Activated CD4-positive, alpha-beta T cell treated with anti-CD3 and anti-CD28 coated beads, Interleukin-2, amount 10 ng/mL, durations not matched to agents 7 days and 5 days (primary cell): ENCODE measurements around the gene CD2BP2. TPM values are rescaled to one million over a fixed set of nuclear protein-coding genes. Genes with fewer than 3 reads are reported as not detected.
A peak's percentile ranks its signal among the peaks of the same experiment; 100 is the strongest.

Experiments
- CTCF ChIA-PET: fragments of 350-600 bp; sonication (Branson Sonifier 250); formaldehyde crosslinking; loops from one replicate; lab custom pipeline; 2021; ENCODE audit warnings: antibody characterized with exemption; lab: Charles Lee
- POLR2A ChIA-PET: fragments of 350-600 bp; sonication (Branson Sonifier 250); formaldehyde crosslinking; loops from one replicate; lab custom pipeline; 2021; ENCODE audit warnings: antibody characterized with exemption; lab: Charles Lee
- DNase-seq: peaks from one replicate; pipeline ENCODE4 v3.0.0-alpha.2; 2020
- H3K27ac Mint-ChIP-seq: one replicate; pipeline ENCODE4 v1.8.0; 2021; ENCODE audit warnings: mild to moderate bottlenecking, moderate library complexity, mixed read lengths
- H3K27me3 Mint-ChIP-seq: one replicate; pipeline ENCODE4 v1.8.0; 2021; ENCODE audit warnings: mixed read lengths
- H3K36me3 Mint-ChIP-seq: one replicate; pipeline ENCODE4 v1.8.0; 2021; ENCODE audit warnings: low read depth, mixed read lengths
- H3K4me1 Mint-ChIP-seq: one replicate; pipeline ENCODE4 v1.8.0; 2021; ENCODE audit warnings: mixed read lengths
- H3K4me3 Mint-ChIP-seq: one replicate; pipeline ENCODE4 v1.8.0; 2021; ENCODE audit warnings: mild to moderate bottlenecking, moderate library complexity, mixed read lengths
- H3K9me3 Mint-ChIP-seq: one replicate; pipeline ENCODE4 v1.8.0; 2021; ENCODE audit warnings: mixed read lengths
- total RNA-seq, 2 experiments: library from RNA; stranded (reverse); gene quantifications; one replicate each; pipeline ENCODE4 v1.2.3, GENCODE V29; 2021

Gene CD2BP2
- total RNA-seq, 2 experiments from 2014 or later = 51.8 to 65.0 TPM

- peaks cover 46% of the 10 kb centered on the region for H3K4me1 Mint-ChIP-seq
- H3K27me3 Mint-ChIP-seq = no peaks in the 10 kb centered on the region
- H3K27ac Mint-ChIP-seq = peak overlapping the region; percentile 92
- no peak for DNase-seq
- H3K36me3 Mint-ChIP-seq = peaks cover 44% of the 10 kb centered on the region
- ChIA-PET POLR2A (no interaction called here), CTCF (interaction anchor here (0.7 to 1.6 kb wide), 4 partner anchors 12 to 15 kb away, joined by 3 to 6 read pairs (median 4); no protein-coding TSS in a partner anchor)
- H3K4me3 Mint-ChIP-seq = peak overlapping the region; percentile 91
- H3K9me3 Mint-ChIP-seq = no peaks in the 10 kb centered on the region
These were observed 1.4 kb upstream of the CD2BP2 start for GRCh38 chr16:30356401-30357084.

- no peaks in the 10 kb centered on the region for H3K27me3 Mint-ChIP-seq
- H3K9me3 Mint-ChIP-seq = no peaks in the 10 kb centered on the region
- H3K4me3 Mint-ChIP-seq = peak overlapping the region; percentile 91
- DNase-seq = no peak
- ChIA-PET POLR2A (interaction anchor here (0.5 kb wide), 1 partner anchor 17 kb away, joined by 5 read pairs; no protein-coding TSS in a partner anchor), CTCF (interaction anchor here (1.0 to 1.6 kb wide), 2 partner anchors 11 to 15 kb away, joined by 3 to 6 read pairs; no protein-coding TSS in a partner anchor)
- peaks cover 44% of the 10 kb centered on the region for H3K4me1 Mint-ChIP-seq
- peak overlapping the region; percentile 92 for H3K27ac Mint-ChIP-seq
- peaks cover 46% of the 10 kb centered on the region for H3K36me3 Mint-ChIP-seq
These were observed 823 bp upstream of the CD2BP2 start for GRCh38 chr16:30355954-30356308.

GRCh38 chr16:30354423-30355143 is 525 bp downstream of the CD2BP2 start:
- no peaks in the 10 kb centered on the region for H3K27me3 Mint-ChIP-seq
- peak overlapping the region; percentile 92 for H3K27ac Mint-ChIP-seq
- ChIA-PET POLR2A (interaction anchor here (1.0 kb wide), 1 partner anchor 40 kb away, joined by 3 read pairs; the partner anchor contains the start of gene ZNF48), CTCF (interaction anchor here (1.1 to 2.3 kb wide), 6 partner anchors 10 to 55 kb away, joined by 3 to 8 read pairs (median 4); partner anchors contain the start of gene TBC1D10B)
- H3K4me1 Mint-ChIP-seq = peaks cover 49% of the 10 kb centered on the region
- H3K36me3 Mint-ChIP-seq = peaks cover 47% of the 10 kb centered on the region
- H3K4me3 Mint-ChIP-seq = peak overlapping the region; percentile 91
- no peaks in the 10 kb centered on the region for H3K9me3 Mint-ChIP-seq
- DNase-seq = peak; percentile 35

- peak overlapping the region; percentile 91 for H3K4me3 Mint-ChIP-seq
- no peak for DNase-seq
- no peaks in the 10 kb centered on the region for H3K9me3 Mint-ChIP-seq
- H3K27me3 Mint-ChIP-seq = no peaks in the 10 kb centered on the region
- H3K27ac Mint-ChIP-seq = peak overlapping the region; percentile 92
- H3K4me1 Mint-ChIP-seq = peaks cover 51% of the 10 kb centered on the region
- ChIA-PET CTCF (interaction anchor here (1.2 to 2.3 kb wide), 5 partner anchors 9 to 56 kb away, joined by 3 to 8 read pairs (median 5); no protein-coding TSS in a partner anchor), POLR2A (no interaction called here)
- peaks cover 52% of the 10 kb centered on the region for H3K36me3 Mint-ChIP-seq
These were observed 1.5 kb downstream of the CD2BP2 start for GRCh38 chr16:30353438-30354129.

- DNase-seq = no peak
- H3K4me1 Mint-ChIP-seq = peaks cover 51% of the 10 kb centered on the region
- H3K27me3 Mint-ChIP-seq = no peaks in the 10 kb centered on the region
- ChIA-PET CTCF (interaction anchor here (1.5 to 2.3 kb wide), 3 partner anchors 10 to 57 kb away, joined by 4 to 6 read pairs (median 5); no protein-coding TSS in a partner anchor), POLR2A (no interaction called here)
- no peaks in the 10 kb centered on the region for H3K9me3 Mint-ChIP-seq
- H3K27ac Mint-ChIP-seq = no peak overlapping the region
- peaks cover 52% of the 10 kb centered on the region for H3K36me3 Mint-ChIP-seq
- peak overlapping the region; percentile 40 for H3K4me3 Mint-ChIP-seq
These were observed 2.4 kb downstream of the CD2BP2 start for GRCh38 chr16:30352488-30353401.

GRCh38 chr16:30351586-30352419 is 3.3 kb downstream of the CD2BP2 start:
- CTCF ChIA-PET = interaction anchor here (1.5 kb wide), 1 partner anchor 11 kb away, joined by 4 read pairs; no protein-coding TSS in a partner anchor
- H3K36me3 Mint-ChIP-seq = peaks cover 45% of the 10 kb centered on the region

GRCh38 chr16:30351001-30351441 is 4.1 kb downstream of the CD2BP2 start:
- no peaks in the 10 kb centered on the region for H3K9me3 Mint-ChIP-seq
- CTCF ChIA-PET = no interaction called here
- no peak for DNase-seq
- no peak overlapping the region for H3K4me3 Mint-ChIP-seq
- peaks cover 38% of the 10 kb centered on the region for H3K4me1 Mint-ChIP-seq
- no peaks in the 10 kb centered on the region for H3K27me3 Mint-ChIP-seq
- H3K36me3 Mint-ChIP-seq = peaks cover 45% of the 10 kb centered on the region
- POLR2A ChIA-PET = no interaction called here
- H3K27ac Mint-ChIP-seq = no peak overlapping the region

More at GRCh38 chr16:30351586-30352419, 3.3 kb downstream of the CD2BP2 start:
- POLR2A ChIA-PET = no interaction called here
- Mint-ChIP-seq H3K27ac (no peak overlapping the region), H3K9me3 (no peaks in the 10 kb centered on the region), H3K4me3 (no peak overlapping the region), H3K27me3 (no peaks in the 10 kb centered on the region), H3K4me1 (peaks cover 44% of the 10 kb centered on the region)
- no peak for DNase-seq

- POLR2A ChIA-PET = no interaction called here
- Mint-ChIP-seq H3K27me3 (no peaks in the 10 kb centered on the region), H3K36me3 (peaks cover 45% of the 10 kb centered on the region), H3K9me3 (no peaks in the 10 kb centered on the region), H3K4me3 (no peak overlapping the region), H3K4me1 (peaks cover 30% of the 10 kb centered on the region), H3K27ac (peak overlapping the region; percentile 77)
- CTCF ChIA-PET = interaction anchor here (0.6 kb wide), 1 partner anchor 145 kb away, joined by 3 read pairs; no protein-coding TSS in a partner anchor
- DNase-seq = no peak
These were observed 4.8 kb downstream of the CD2BP2 start for GRCh38 chr16:30350134-30350871.

GRCh38 chr16:30349675-30350074 is 5.4 kb downstream of the CD2BP2 start:
- ChIA-PET CTCF (interaction anchor here (0.6 to 1.2 kb wide), 2 partner anchors 19 to 146 kb away, joined by 3 read pairs; no protein-coding TSS in a partner anchor), POLR2A (no interaction called here)
- H3K27ac Mint-ChIP-seq = peak overlapping the region; percentile 77
- H3K27me3 Mint-ChIP-seq = no peaks in the 10 kb centered on the region
- H3K36me3 Mint-ChIP-seq = peaks cover 45% of the 10 kb centered on the region
- DNase-seq = no peak
- no peak overlapping the region for H3K4me3 Mint-ChIP-seq
- H3K9me3 Mint-ChIP-seq = no peaks in the 10 kb centered on the region
- H3K4me1 Mint-ChIP-seq = peaks cover 26% of the 10 kb centered on the region

GRCh38 chr16:30348929-30349328 is 6.2 kb downstream of the CD2BP2 start:
- peaks cover 38% of the 10 kb centered on the region for H3K36me3 Mint-ChIP-seq
- CTCF ChIA-PET = interaction anchor here (0.7 to 1.8 kb wide), 3 partner anchors 20 to 195 kb away, joined by 3 to 5 read pairs (median 5); no protein-coding TSS in a partner anchor

More at GRCh38 chr16:30348929-30349328, 6.2 kb downstream of the CD2BP2 start:
- H3K27ac Mint-ChIP-seq = no peak overlapping the region
- H3K4me1 Mint-ChIP-seq = peaks cover 20% of the 10 kb centered on the region
- no peak overlapping the region for H3K4me3 Mint-ChIP-seq
- POLR2A ChIA-PET = no interaction called here
- no peaks in the 10 kb centered on the region for H3K9me3 Mint-ChIP-seq
- no peaks in the 10 kb centered on the region for H3K27me3 Mint-ChIP-seq
- no peak for DNase-seq
